H1 (cell line): ENCODE measurements around the gene SLC22A31. TPM values are rescaled to one million over a fixed set of nuclear protein-coding genes. Genes with fewer than 3 reads are reported as not detected.

Experiments used
- CTCF ChIA-PET: fragments of 300-600 bp; sonication (Branson Sonifier 250); formaldehyde crosslinking; loops from one replicate; lab custom pipeline; 2021; ENCODE audit not compliant: partially characterized antibody; lab: Charles Lee
- POLR2A ChIA-PET: fragments of 300-600 bp; sonication (Branson Sonifier 250); formaldehyde crosslinking; loops from one replicate; lab custom pipeline; 2021; ENCODE audit warnings: inconsistent platforms; ENCODE audit not compliant: partially characterized antibody; lab: Charles Lee
- DNase-seq, 2 experiments: peaks; one replicate each; pipeline versions ENCODE4 v3.0.0 to v3.0.0-alpha.2; 2010 to 2022; ENCODE audit warnings: low spot score in 2 of 2, low read depth in 1 of 2, mixed read lengths in 1 of 2
- FAIRE-seq: peaks from 2 replicates; lab custom pipeline; 2011; peaks lifted over from hg19 to GRCh38; lab: Jason Lieb, UNC
- H2AFZ ChIP-seq: 2 replicates; pipeline ENCODE4 v1.8.1; 2012; ENCODE audit warnings: low read length, inconsistent platforms
- H2AK5ac ChIP-seq: 2 replicates; pipeline ENCODE4 v1.6.1; 2013; ENCODE audit warnings: low read depth, low read length
- H2BK120ac ChIP-seq: replicated peaks from 2 replicates; pipeline ENCODE3; 2013; ENCODE audit warnings: low read depth, low read length, inconsistent platforms
- H2BK12ac ChIP-seq: 2 replicates; pipeline ENCODE4 v1.6.1; 2013; ENCODE audit warnings: low read depth, low read length
- H2BK15ac ChIP-seq: 2 replicates; pipeline ENCODE4 v1.6.1; 2013; ENCODE audit warnings: low read length
- H2BK20ac ChIP-seq: 2 replicates; pipeline ENCODE4 v1.6.1; 2013; ENCODE audit warnings: low read length
- H2BK5ac ChIP-seq: 2 replicates; pipeline ENCODE4 v1.6.1; 2013; ENCODE audit warnings: low read depth, low read length
- H3K14ac ChIP-seq: 2 replicates; pipeline ENCODE4 v1.6.1; 2013; ENCODE audit warnings: inconsistent platforms; ENCODE audit not compliant: insufficient read length
- H3K18ac ChIP-seq: 2 replicates; pipeline ENCODE4 v1.6.1; 2013; ENCODE audit warnings: low read length; ENCODE audit errors: extremely low read depth
- H3K23ac ChIP-seq: 2 replicates; pipeline ENCODE4 v1.6.1; 2013; ENCODE audit warnings: inconsistent platforms; ENCODE audit not compliant: insufficient read length
- H3K23me2 ChIP-seq: 2 replicates; pipeline ENCODE4 v1.6.1; 2013; ENCODE audit warnings: low read depth, low read length
- H3K27ac ChIP-seq: 2 replicates; pipeline ENCODE4 v1.6.1; 2011; ENCODE audit warnings: low read depth, low read length, inconsistent platforms
- H3K27me3 ChIP-seq, 4 experiments: replicated peaks in 1 of 4; 1 replicate in 1 of 4; 2 replicates in 3 of 4; pipeline versions ENCODE4 v1.6.1 to v1.8.1; 2011 to 2013; ENCODE audit warnings: low read length in 3 of 4, mild to moderate bottlenecking in 3 of 4, inconsistent platforms in 2 of 4, mixed read lengths in 2 of 4, moderate library complexity in 1 of 4; ENCODE audit not compliant: control insufficient read depth in 3 of 4, insufficient read depth in 3 of 4; ENCODE audit errors: extremely low read depth in 1 of 4
- H3K36me3 ChIP-seq, 4 experiments: 2 replicates each; pipeline versions ENCODE4 v1.6.1 to v1.8.1; 2011 to 2013; ENCODE audit warnings: mild to moderate bottlenecking in 4 of 4, low read length in 3 of 4, moderate library complexity in 2 of 4, control low read depth in 1 of 4, inconsistent platforms in 1 of 4; ENCODE audit not compliant: insufficient read depth in 4 of 4, control insufficient read depth in 2 of 4
- H3K4ac ChIP-seq: replicated peaks from 2 replicates; pipeline ENCODE3; 2013; ENCODE audit warnings: low read length, low read depth, mixed read lengths, inconsistent platforms; ENCODE audit not compliant: insufficient read length
- H3K4me1 ChIP-seq, 4 experiments: replicated peaks in 1 of 4; 1 replicate in 1 of 4; 2 replicates in 3 of 4; pipeline versions ENCODE4 v1.6.1 to v1.8.1; 2011 to 2013; ENCODE audit warnings: low read length in 3 of 4, inconsistent platforms in 2 of 4, mixed read lengths in 1 of 4; ENCODE audit not compliant: insufficient read depth in 4 of 4, control insufficient read depth in 3 of 4
- H3K4me2 ChIP-seq, 2 experiments: 2 replicates each; pipeline versions ENCODE4 v1.6.1 to v1.8.1; 2011 to 2013; ENCODE audit warnings: low read depth in 2 of 2, low read length in 2 of 2, control low read depth in 1 of 2, inconsistent platforms in 1 of 2, mild to moderate bottlenecking in 1 of 2; ENCODE audit not compliant: insufficient read depth in 1 of 2
- H3K4me3 ChIP-seq, 4 experiments: fragments of 200-600, 300-600 bp in 1 of 4; sonication (generic), shearing (Covaris generic), sonication (Bioruptor Twin) in 1 of 4; 2 replicates each; pipeline versions ENCODE4 v1.5.1 to v1.8.1; 2011 to 2016; ENCODE audit warnings: low read length in 4 of 4, low read depth in 3 of 4, control low read depth in 2 of 4, inconsistent platforms in 2 of 4, mild to moderate bottlenecking in 2 of 4, mixed read lengths in 1 of 4, moderate library complexity in 1 of 4; ENCODE audit not compliant: insufficient read depth in 2 of 4; ENCODE audit errors: extremely low read depth in 1 of 4
- H3K56ac ChIP-seq: replicated peaks from 2 replicates; pipeline ENCODE3; 2013; ENCODE audit warnings: low read depth, mild to moderate bottlenecking, mixed read lengths, low read length, inconsistent platforms; ENCODE audit not compliant: insufficient read length
- H3K79me1 ChIP-seq: 2 replicates; pipeline ENCODE4 v1.6.1; 2013; ENCODE audit warnings: low read depth, low read length, control low read depth
- H3K79me2 ChIP-seq, 2 experiments: 2 replicates each; pipeline versions ENCODE4 v1.6.1 to v1.8.1; 2012 to 2013; ENCODE audit warnings: low read length in 2 of 2, mild to moderate bottlenecking in 2 of 2, inconsistent platforms in 1 of 2; ENCODE audit not compliant: insufficient read depth in 2 of 2, control insufficient read depth in 1 of 2
- H3K9ac ChIP-seq, 4 experiments: replicated peaks in 1 of 4; 1 replicate in 1 of 4; 2 replicates in 3 of 4; pipeline versions ENCODE4 v1.6.1 to v1.8.1; 2011 to 2013; ENCODE audit warnings: low read depth in 3 of 4, low read length in 3 of 4, control low read depth in 2 of 4, mild to moderate bottlenecking in 2 of 4, moderate library complexity in 2 of 4, inconsistent platforms in 1 of 4; ENCODE audit errors: extremely low read depth in 1 of 4
- H3K9me3 ChIP-seq, 2 experiments: 2 replicates each; pipeline versions ENCODE4 v1.6.1 to v1.8.1; 2012 to 2013; ENCODE audit warnings: mild to moderate bottlenecking in 2 of 2, moderate library complexity in 2 of 2, control low read depth in 1 of 2, inconsistent platforms in 1 of 2, low read depth in 1 of 2, low read length in 1 of 2, mixed read lengths in 1 of 2; ENCODE audit not compliant: insufficient read depth in 2 of 2
- H4K20me1 ChIP-seq, 2 experiments: replicated peaks in 1 of 2; 2 replicates each; pipeline versions ENCODE3 to v1.8.1; 2011 to 2013; ENCODE audit warnings: inconsistent platforms in 2 of 2, low read length in 2 of 2, mild to moderate bottlenecking in 1 of 2; ENCODE audit not compliant: insufficient read depth in 2 of 2, control insufficient read depth in 1 of 2
- H4K5ac ChIP-seq: 2 replicates; pipeline ENCODE4 v1.6.1; 2013; ENCODE audit warnings: low read length, low read depth, mixed read lengths, inconsistent platforms; ENCODE audit not compliant: insufficient read length
- H4K8ac ChIP-seq: 2 replicates; pipeline ENCODE4 v1.8.0; 2013; ENCODE audit warnings: mild to moderate bottlenecking, moderate library complexity, low read length, inconsistent platforms; ENCODE audit not compliant: insufficient read depth; ENCODE audit errors: extremely low read depth
- H4K91ac ChIP-seq: replicated peaks from 2 replicates; pipeline ENCODE3; 2013; ENCODE audit warnings: low read length, mixed read lengths, inconsistent platforms; ENCODE audit not compliant: insufficient read length
- ATF3 ChIP-seq: IDR thresholded peaks from 2 replicates; pipeline ENCODE4 v1.6.1; 2011; ENCODE audit warnings: low read depth, mild to moderate bottlenecking, low read length; ENCODE audit not compliant: insufficient read depth
- BCL11A ChIP-seq, 2 experiments: IDR thresholded peaks; one replicate each; pipeline ENCODE4 v1.6.1; 2011; ENCODE audit warnings: low read depth in 2 of 2, low read length in 2 of 2, mild to moderate bottlenecking in 2 of 2
- CBX5 ChIP-seq: fragments of 300-800, 300-1000 bp; sonication (generic); IDR thresholded peaks from 2 replicates; pipeline ENCODE4 v1.7.1; 2016; ENCODE audit warnings: antibody characterized with exemption, low read length, low read depth
- CTBP2 ChIP-seq: IDR thresholded peaks from 2 replicates; pipeline ENCODE4 v1.7.0; 2011; ENCODE audit warnings: borderline replicate concordance, mild to moderate bottlenecking, moderate library complexity, mixed read lengths, low read length; ENCODE audit not compliant: insufficient read depth, insufficient read length
- E2F6 ChIP-seq: IDR thresholded peaks from 2 replicates; pipeline ENCODE4 v1.6.1; 2012; ENCODE audit warnings: inconsistent platforms
- EGR1 ChIP-seq: IDR thresholded peaks from 2 replicates; pipeline ENCODE4 v1.6.1; 2011; ENCODE audit warnings: low read depth, low read length, borderline replicate concordance
- EP300 ChIP-seq, 2 experiments: IDR thresholded peaks; 1 replicate in 1 of 2; 2 replicates in 1 of 2; pipeline ENCODE4 v1.6.1; 2011 to 2012; ENCODE audit warnings: low read depth in 2 of 2, low read length in 2 of 2, mild to moderate bottlenecking in 2 of 2, borderline replicate concordance in 1 of 2, inconsistent platforms in 1 of 2, moderate library complexity in 1 of 2
- JUND ChIP-seq: IDR thresholded peaks from 2 replicates; pipeline ENCODE4 v1.6.1; 2011; ENCODE audit warnings: mild to moderate bottlenecking, improper control_type of control experiment, low read length
- KDM4A ChIP-seq: IDR thresholded peaks from one replicate; pipeline ENCODE4 v1.7.1; 2012; ENCODE audit warnings: low read depth, mild to moderate bottlenecking, moderate library complexity, low read length, inconsistent platforms; ENCODE audit not compliant: severe bottlenecking
- TAF1 ChIP-seq: IDR thresholded peaks from 2 replicates; pipeline ENCODE4 v1.6.1; 2011; ENCODE audit warnings: mild to moderate bottlenecking, low read depth, low read length
- TCF12 ChIP-seq: IDR thresholded peaks from 2 replicates; pipeline ENCODE4 v1.6.1; 2011; ENCODE audit warnings: low read depth, mild to moderate bottlenecking, low read length
- TEAD4 ChIP-seq: IDR thresholded peaks from 2 replicates; pipeline ENCODE4 v1.6.1; 2012; ENCODE audit warnings: low read depth, low read length, inconsistent platforms, mixed read lengths
- WGBS, 2 experiments: shearing (Covaris generic) in 1 of 2; methylation state at CpG; one replicate each; pipeline versions ENCODE4 v1.1.6 to v1.1.7; 2013 to 2015; ENCODE audit warnings: low lambda C conversion rate in 2 of 2, mixed read lengths in 2 of 2, inconsistent platforms in 1 of 2, low coverage in 1 of 2, missing lambda C conversion rate in 1 of 2; ENCODE audit not compliant: insufficient replicate concordance in 2 of 2, insufficient coverage in 1 of 2, insufficient read length in 1 of 2; ENCODE audit errors: extremely low coverage in 1 of 2, missing lambda C conversion rate in 1 of 2; 5-methylcytosine and 5-hydroxymethylcytosine counted together
- polyA plus RNA-seq, 7 experiments: library from polyadenylated mRNA; depleted of rRNA in 3 of 7; stranded (reverse) in 5 of 7; unstranded in 2 of 7; fragments of >200 nt in 5 of 7; fragments of 200-250 nt in 2 of 7; gene quantifications; 1 replicate in 5 of 7; 2 replicates in 1 of 7; 4 replicates in 1 of 7; pipeline versions ENCODE4 v1.2.1 to v1.2.3, GENCODE V29; 2011 to 2013; ENCODE audit warnings: missing spikeins in 2 of 7, mixed read lengths in 2 of 7
- total RNA-seq: library from RNA; stranded (reverse); fragmentation: NEBNext Ultra II Directional; extraction: Animal tissue kit (Norgen Biotek cat#: 25700); gene quantifications from 2 replicates; pipeline ENCODE4 v1.2.1, GENCODE V29; 2021

SLC22A31 gene
- total and polyA plus RNA-seq, 2 of the 8 experiments (the other 6 are each of a cell fraction or from before 2014, with no cell fraction given) = 7.7 to 10.6 TPM

- Histone ChIP-seq H3K36me3 (no peaks in the 10 kb centered on the region), H3K4me3 (no peak overlapping the region), H3K27me3 (peaks cover 0 to 22% (median 17%) of the 10 kb centered on the region in 4 experiments; a peak in 6 of 7 replicates), H3K14ac (no peak overlapping the region), H4K5ac (no peak overlapping the region), H3K79me2 (no peaks in the 10 kb centered on the region), H3K23ac (no peak overlapping the region), H2BK120ac (no peak overlapping the region), H4K8ac (no peak overlapping the region), H3K9me3 (no peaks in the 10 kb centered on the region; a peak in 1 of 4 replicates), H3K4ac (no peak overlapping the region), H3K9ac (no peak overlapping the region), H2BK15ac (no peak overlapping the region), H3K18ac (no peak overlapping the region), H2BK20ac (no peak overlapping the region), H3K4me1 (peaks cover 0 to 10% (median 6%) of the 10 kb centered on the region in 4 experiments; a peak in 5 of 7 replicates), H2AFZ (no peak overlapping the region), H3K56ac (no peak overlapping the region), H3K4me2 (no peak overlapping the region), H2BK12ac (no peak overlapping the region), H3K23me2 (peaks cover 8% of the 10 kb centered on the region; the same call in 1 of the 2 replicates), H3K79me1 (no peaks in the 10 kb centered on the region), H2BK5ac (no peak overlapping the region), H4K91ac (no peak overlapping the region), H4K20me1 (peaks cover 2 to 6% of the 10 kb centered on the region in 2 experiments), H2AK5ac (no peak overlapping the region), H3K27ac (no peak overlapping the region)
- DNase-seq = peak in 1 of 2 experiments; percentile 42
- no peak for FAIRE-seq
- ChIA-PET CTCF (no interaction called here), POLR2A (no interaction called here)
- WGBS, 2 experiments = 93% methylated on average over 21 of the region's 21 CpGs; no CpG with 5 or more reads in 1 of the 2 experiments
- TF ChIP-seq CTBP2 (no peak), ATF3 (no peak), EGR1 (no peak), JUND (no peak), BCL11A (IDR thresholded peaks at IDR 0.05; ENCODE audit: low read depth in 2 of 2, low read length in 2 of 2) (no peak), TAF1 (no peak), CBX5 (no peak), TCF12 (no peak), TEAD4 (no peak), E2F6 (no peak), EP300 (IDR thresholded peaks at IDR 0.05; ENCODE audit: borderline replicate concordance in 1 of 2, low read depth in 2 of 2, low read length in 2 of 2) (no peak), KDM4A (no peak)
Observed at GRCh38 chr16:89195521-89196171, 4.7 kb downstream of the SLC22A31 start.
